ENCODE measurements around the gene LRRC4C. TPM values are rescaled to one million over a fixed set of nuclear protein-coding genes. Genes with fewer than 3 reads are reported as not detected.

Gene LRRC4C
- total RNA-seq, 1 donor from 2014 or later: 5.5 TPM

DNA sequence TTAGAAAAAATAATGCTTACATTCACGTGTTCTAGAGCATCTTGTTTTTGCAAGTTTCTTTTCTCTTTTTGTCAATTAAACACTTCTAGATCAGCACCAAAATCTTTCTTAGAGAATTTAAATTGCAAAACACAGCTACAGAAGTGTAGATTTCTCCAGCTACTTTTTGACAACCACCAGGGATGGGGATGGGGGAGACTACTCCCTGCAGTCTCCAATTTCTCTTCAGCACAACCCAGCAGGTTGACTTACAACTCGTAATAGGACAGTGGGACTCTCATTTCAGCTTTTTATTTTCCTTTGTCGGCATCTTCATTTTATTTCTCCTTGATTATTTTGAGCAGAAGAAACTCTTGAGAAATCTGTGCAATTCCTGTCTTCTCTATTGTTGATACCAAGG is 441.2 kb downstream of the LRRC4C start:
- H3K36me3 Mint-ChIP-seq (ENCODE audit: low read depth): no peaks in the 10 kb centered on the region
- no peak overlapping the region for H3K27ac Mint-ChIP-seq (ENCODE audit: unreplicated experiment)
- peaks cover 6% of the 10 kb centered on the region for H3K9me3 Mint-ChIP-seq
- TF ChIP-seq CTCF (conservative IDR thresholded peaks at IDR 0.05): no peak
- H3K4me3 Mint-ChIP-seq: no peak overlapping the region
- H3K4me1 Mint-ChIP-seq: no peaks in the 10 kb centered on the region
- no peak for DNase-seq (ENCODE audit: low read depth, low spot score)
- no peaks in the 10 kb centered on the region for H3K27me3 Mint-ChIP-seq (ENCODE audit: low read depth)

- no peak overlapping the region for H3K27ac Mint-ChIP-seq (ENCODE audit: unreplicated experiment)
- TF ChIP-seq CTCF (conservative IDR thresholded peaks at IDR 0.05): no peak
- H3K9me3 Mint-ChIP-seq: peaks cover 2% of the 10 kb centered on the region
- no peak for DNase-seq (ENCODE audit: low read depth, low spot score)
- H3K27me3 Mint-ChIP-seq (ENCODE audit: low read depth): no peaks in the 10 kb centered on the region
- H3K4me3 Mint-ChIP-seq: no peak overlapping the region
- peaks cover 6% of the 10 kb centered on the region for H3K36me3 Mint-ChIP-seq (ENCODE audit: low read depth)
- H3K4me1 Mint-ChIP-seq: peaks cover 21% of the 10 kb centered on the region
Observed at GRCh38 chr11:41010361-41011050, 448.9 kb downstream of the LRRC4C start.

DNA sequence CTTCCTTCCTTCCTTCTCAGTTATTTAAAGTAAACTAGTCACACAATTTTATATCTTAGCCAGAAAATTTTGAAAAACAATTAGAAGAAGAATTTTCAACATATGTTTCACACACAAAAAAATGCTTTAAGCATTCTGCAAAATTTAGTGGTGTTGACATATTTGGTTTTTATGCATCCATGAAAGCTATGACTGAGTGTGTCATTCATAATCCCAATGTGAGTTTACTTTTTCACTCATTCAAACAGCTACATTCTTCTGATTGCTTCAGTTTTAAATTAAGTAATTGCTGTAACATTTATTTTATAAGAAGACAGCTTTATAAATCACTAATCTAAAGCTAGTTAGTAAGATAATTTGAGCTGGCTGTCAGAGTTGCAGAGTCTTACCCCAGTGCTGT is 453.5 kb downstream of the LRRC4C start:
- Mint-ChIP-seq H3K27me3 (ENCODE audit: low read depth) (no peaks in the 10 kb centered on the region), H3K4me1 (peaks cover 37% of the 10 kb centered on the region), H3K27ac (ENCODE audit: unreplicated experiment) (no peak overlapping the region), H3K9me3 (no peaks in the 10 kb centered on the region), H3K4me3 (no peak overlapping the region), H3K36me3 (ENCODE audit: low read depth) (peaks cover 6% of the 10 kb centered on the region)
- no peak for DNase-seq (ENCODE audit: low read depth, low spot score)
- TF ChIP-seq CTCF (conservative IDR thresholded peaks at IDR 0.05): no peak

GRCh38 chr11:41003339-41004282 is 455.8 kb downstream of the LRRC4C start:
- no peak for TF ChIP-seq CTCF (conservative IDR thresholded peaks at IDR 0.05)
- Mint-ChIP-seq H3K27me3 (ENCODE audit: low read depth) (no peaks in the 10 kb centered on the region), H3K36me3 (ENCODE audit: low read depth) (peaks cover 6% of the 10 kb centered on the region), H3K4me1 (peaks cover 38% of the 10 kb centered on the region), H3K4me3 (peak overlapping the region; percentile 4), H3K9me3 (no peaks in the 10 kb centered on the region), H3K27ac (ENCODE audit: unreplicated experiment) (no peak overlapping the region)
- DNase-seq (ENCODE audit: low read depth, low spot score): no peak

DNA sequence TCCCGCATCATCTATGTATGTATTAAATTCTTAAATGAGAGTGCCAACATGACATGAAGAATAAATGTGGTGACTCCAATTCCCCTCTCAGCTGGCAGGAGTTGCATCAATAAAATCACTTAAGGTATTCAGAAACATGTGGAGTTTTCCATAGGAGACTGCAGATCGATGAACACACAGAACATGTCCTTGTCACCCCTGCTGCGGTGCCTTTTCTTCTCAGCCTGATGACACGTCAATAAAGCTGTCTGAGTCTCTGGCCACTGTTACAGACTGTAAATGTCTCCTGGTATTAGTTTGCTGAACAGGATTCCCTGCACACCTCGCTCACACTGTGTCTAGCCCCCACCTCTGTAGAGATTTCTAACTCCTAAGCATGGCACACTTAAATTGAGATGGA is 460.5 kb downstream of the LRRC4C start:
- no peak overlapping the region for H3K27ac Mint-ChIP-seq (ENCODE audit: unreplicated experiment)
- DNase-seq (ENCODE audit: low read depth, low spot score): no peak
- H3K9me3 Mint-ChIP-seq: no peaks in the 10 kb centered on the region
- peaks cover 24% of the 10 kb centered on the region for H3K4me1 Mint-ChIP-seq
- H3K4me3 Mint-ChIP-seq: no peak overlapping the region
- no peaks in the 10 kb centered on the region for H3K27me3 Mint-ChIP-seq (ENCODE audit: low read depth)
- TF ChIP-seq CTCF (conservative IDR thresholded peaks at IDR 0.05): no peak
- no peaks in the 10 kb centered on the region for H3K36me3 Mint-ChIP-seq (ENCODE audit: low read depth)

All from neural crest cell (in vitro differentiated cells).